GM20431 (cell line): ENCODE data around the gene TMC2.

Experiments
- in situ Hi-C: fragments of 300-500 bp; cut with MseI, MboI; formaldehyde crosslinking; loops from one replicate; pipeline ENCODE4 v1.15.0; 2020; ENCODE audit warnings: low sequenced_read_pairs; ENCODE audit not compliant: unreplicated experiment

TMC2 gene

DNA sequence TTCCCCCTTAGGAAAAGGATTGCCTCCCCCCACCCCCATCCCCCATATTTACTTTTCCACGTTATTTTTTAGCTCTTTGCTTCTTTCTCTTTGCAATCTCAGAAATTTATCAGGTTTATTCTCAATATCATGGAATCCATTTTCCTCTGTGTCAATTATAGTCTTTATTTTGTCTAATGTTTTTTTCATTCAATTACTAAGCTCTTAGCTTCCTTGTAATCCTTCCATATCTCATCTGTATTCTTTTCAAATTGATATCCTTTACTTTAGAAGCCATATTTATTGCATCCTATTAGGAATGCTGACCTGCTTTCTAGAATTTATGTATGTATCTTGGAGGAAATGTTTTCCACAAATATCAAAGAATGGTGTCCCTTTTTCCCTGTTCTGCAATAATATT, 39.3 kb downstream of the TMC2 start:
- in situ Hi-C loops = no loop called here

DNA sequence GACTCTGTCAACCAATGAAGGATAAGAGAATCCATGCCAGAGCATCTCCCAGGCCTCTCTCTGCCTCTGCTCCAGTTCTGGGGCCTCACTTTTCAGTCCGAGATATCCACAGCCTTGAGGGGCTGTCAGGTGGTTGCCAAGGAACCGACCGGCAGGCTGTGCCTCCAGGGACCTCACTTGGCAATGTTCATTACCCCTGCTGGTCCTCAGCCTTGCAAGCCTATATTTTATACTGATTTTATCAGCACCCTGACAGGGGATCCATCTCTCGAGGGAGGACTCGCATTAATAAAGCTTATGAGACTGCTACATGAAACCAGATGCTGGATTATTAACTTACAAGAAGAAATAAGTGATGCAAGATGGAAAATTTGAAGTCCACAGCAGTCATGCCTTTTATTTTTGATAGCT, 39.9 kb downstream of the TMC2 start:
- in situ Hi-C loops = no loop called here

DNA sequence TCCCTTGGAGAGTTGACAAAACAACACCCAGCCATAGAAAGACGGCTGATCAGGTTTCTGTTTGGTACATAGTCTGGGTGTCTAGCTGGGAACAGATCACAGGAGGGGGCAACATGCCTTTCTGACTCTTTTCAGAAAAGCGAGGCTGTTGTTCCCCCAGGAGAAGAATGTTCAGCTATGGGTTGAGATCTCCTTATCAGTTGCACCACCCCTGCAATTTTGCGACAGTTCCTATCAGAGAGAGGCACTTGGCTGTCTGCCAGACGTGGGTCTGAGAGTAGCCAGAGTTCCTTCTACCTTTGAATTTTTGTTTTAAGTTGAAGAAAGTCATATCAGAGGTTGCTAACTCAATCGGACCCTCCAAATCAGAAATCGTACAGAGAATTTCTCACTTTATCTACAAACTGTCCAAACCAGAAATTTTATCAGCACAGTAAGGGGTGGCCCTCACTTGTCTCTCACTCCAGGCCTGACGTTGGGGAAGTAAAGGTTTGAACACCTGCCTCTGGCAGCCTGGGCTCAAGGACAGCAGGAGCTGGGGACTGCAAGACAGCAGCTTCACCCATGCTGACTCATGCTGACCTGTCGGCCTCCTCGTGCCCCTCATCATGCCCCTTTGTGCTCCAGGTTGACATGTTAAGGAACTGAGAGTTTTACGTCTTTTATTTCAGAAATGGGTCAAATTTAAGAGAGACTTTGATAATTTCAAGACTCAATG, 42.3 kb downstream of the TMC2 start:
- in situ Hi-C loops = no loop called here

DNA sequence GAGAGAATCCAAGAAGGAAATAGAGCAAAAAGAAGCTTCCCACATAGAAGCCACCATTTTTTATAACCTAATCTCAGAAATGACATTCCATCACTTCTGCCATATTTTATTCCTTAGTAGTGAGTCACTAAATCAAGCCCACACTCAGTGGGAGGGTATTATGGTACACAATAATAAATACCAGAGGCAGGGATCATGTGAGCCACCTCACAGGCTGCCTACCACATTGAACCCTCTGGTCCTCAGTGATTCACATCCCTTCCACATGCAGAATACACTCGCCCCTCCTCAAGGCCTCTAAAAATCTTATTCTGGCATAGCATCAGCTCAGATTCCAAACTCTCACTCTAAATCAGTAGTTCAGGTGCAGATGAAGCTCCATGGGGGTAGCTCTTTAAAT, 49.4 kb downstream of the TMC2 start:
- in situ Hi-C loops = no loop called here

DNA sequence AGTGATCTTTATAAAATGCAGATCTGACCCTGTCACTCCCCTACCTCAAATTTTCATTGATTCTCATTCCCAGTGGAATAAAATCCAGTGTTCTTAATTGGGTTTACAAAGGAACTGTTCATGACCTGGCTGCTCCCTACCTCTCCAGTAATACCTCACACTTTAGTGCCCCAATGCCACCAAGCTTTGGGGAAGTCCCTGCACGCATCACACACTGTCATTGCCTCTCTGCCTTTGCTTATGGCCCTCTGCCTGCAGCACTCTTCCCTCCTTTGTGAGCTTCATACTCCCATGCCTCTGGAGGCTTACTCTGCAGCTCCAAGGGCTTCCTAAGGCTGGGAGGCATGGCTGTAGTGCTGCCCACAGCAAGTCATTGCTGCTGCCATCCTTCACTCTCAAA, 57.4 kb downstream of the TMC2 start:
- in situ Hi-C loops = no loop called here

DNA sequence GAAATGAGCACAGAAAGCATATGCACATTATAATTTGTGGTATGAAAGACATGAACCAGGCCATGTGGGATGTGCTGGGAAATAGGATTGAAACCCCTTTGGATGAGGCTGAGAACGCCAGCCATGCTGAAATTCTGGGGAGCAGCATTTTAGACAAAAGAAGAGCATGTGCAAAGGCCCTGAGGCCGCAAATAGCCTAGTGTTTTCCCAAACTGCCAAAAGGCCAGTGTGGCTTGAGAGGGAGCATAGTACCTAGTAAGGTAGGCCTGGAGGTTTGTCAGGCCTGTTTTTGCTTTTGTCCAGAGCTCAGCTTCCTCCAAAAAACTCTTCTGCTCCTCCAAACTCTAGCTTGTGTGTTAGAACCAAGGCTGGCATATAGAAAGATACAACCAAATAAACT, 58.7 kb downstream of the TMC2 start:
- in situ Hi-C loops = no loop called here

DNA sequence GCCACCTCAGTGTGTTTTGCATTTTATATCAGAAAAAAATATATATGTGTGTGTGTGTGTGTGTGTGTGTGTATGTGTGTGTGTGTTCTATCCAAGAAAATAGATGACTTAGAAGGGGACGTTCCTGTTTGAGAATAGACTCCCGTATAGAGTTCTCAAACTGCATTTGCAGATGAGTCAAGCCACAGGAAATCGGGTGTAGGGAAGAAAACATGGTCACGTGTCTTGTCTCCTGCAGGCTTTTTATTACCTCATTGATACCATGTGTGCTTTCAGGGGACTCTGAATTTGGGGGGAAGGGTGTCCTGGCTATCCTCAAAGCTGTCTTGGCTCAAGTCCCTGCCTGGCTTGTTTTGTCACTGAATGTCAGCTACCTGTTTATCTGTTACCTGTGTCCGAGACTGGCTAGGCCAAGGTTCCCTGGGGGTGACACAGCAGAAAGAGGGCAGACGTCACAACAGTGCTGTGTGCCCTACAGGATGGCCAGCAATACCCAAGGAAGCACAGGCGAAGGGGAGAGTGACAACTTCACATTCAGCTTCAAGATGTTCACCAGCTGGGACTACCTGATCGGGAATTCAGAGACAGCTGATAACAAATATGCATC, 60.4 kb downstream of the TMC2 start:
- in situ Hi-C loops = no loop called here

DNA sequence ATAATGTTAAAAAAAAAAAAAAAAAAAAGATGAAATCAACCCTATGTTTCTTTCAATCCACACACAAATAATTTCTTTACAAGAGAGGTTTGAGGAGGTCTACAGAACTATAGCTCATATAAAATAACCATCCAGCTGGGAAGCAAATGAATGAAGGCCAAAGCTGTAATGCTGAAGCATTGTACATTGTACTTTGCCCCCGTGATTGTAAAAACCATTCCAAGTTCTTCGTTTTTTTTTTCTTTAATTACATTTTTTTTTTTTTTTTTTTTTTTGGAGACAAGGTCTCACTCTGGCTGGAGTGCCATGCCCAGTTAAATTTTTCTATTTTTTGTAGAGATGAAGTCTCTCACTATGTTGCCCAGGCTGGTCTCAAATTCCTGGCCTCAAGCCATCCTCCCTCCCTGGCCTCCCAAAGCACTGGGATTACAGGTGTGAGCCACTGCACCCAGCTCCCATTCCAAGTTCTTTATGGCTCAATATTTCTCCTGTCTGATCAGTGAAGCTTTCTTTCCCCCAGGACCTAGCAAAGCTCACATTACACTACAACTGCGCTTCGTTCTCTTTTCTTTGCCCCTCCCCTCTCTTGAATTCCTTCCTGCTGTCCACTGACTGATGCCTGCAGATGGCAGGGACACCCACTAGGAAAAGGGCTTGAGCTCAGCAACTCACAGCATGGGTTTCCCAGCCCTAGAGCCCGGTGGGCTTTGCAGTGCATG, 63.1 kb downstream of the TMC2 start:
- in situ Hi-C loops = no loop called here

DNA sequence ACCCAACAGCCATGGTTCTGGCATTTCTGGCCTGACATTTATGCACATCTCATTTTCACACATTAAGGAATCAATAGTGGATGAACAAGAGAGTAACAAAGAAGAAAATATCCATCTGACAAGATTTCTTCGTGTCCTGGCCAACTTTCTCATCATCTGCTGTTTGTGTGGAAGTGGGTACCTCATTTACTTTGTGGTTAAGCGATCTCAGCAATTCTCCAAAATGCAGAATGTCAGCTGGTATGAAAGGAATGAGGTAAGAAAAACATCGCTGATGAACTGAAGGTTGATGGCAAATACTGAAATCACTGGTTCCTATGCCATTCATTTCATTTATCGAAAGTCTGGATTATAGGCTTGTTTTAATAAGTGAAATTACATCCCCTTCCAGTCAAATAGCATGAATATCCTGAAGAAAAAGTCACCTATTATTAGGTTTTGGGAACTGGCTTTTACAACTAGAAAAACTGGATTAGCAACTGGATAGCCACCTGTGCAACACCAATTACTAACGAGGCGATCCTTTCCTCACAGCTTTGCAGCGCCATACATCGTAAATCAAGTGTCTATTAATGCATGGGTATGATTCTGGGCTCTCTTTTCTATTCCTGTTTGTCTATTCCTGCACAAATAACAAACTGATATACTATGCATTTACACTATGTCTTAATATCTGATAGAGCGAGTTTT, 65.8 kb downstream of the TMC2 start:
- in situ Hi-C loops = no loop called here

DNA sequence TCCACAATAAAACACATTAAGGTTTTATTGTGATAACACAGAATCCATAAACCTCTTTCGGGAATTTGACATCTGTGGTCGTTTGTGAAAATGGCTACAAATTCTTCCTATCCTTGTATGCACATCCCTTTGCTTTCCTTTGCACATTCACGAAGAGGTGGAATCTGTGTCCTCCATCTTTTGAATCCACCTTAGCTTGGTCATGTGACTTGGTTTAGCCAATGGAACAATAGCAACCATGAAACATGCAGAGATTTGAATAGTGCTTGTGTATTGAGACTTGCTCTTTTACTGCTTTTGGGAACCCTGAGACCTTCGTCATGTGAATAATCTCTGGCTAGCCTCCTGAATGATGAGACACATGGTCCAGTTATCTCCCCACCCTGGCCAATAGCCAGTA, 66.4 kb downstream of the TMC2 start:
- in situ Hi-C loops = no loop called here

DNA sequence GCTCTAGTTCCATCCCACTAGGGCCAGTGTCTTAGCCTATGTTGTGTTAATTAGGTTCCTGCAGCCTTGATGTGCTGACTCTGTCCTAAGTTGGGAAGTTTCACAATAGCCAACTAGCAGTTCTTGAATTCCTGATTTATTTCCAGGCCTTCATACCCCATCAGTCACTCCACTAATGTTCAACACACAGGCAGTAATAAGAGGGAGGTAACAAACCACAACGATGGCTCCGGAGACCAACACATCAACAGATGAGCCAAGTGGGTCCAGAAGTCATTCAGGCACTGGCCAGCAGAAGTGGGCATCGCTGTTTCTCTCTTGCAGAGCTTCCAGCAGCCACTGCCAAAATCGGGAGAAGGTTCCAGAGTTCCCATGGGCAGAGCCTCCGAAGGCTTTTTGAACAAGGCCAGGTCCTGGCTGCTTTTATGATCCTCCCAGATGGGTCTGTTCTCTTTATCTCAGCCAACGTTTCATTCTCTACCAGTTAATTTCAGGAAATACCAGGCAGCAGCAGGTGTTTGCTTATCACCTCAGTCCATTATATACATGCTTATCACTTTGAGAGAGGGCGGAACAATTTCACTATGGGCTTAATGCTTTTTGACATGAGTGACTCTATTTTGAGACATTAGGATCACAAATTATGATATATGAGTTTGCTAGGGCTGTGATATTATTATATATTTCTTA, 67.6 kb downstream of the TMC2 start:
- in situ Hi-C loops = no loop called here

DNA sequence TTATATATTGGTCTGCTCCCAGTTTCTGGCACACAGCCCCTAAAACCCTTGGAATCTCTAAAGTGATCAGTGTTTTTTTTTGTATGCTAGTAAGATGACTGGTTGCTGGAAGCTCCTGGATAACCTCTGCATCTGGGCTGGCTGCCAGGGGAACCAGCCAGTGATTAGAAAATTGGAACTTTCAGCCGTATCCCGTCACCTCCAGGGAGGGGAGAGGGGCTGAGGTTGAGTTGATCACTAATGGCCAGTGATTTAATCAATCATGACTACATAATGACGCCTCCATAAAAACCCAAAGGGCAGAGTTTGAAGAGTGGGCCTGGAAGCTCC, 68.1 kb downstream of the TMC2 start:
- in situ Hi-C loops = no loop called here

DNA sequence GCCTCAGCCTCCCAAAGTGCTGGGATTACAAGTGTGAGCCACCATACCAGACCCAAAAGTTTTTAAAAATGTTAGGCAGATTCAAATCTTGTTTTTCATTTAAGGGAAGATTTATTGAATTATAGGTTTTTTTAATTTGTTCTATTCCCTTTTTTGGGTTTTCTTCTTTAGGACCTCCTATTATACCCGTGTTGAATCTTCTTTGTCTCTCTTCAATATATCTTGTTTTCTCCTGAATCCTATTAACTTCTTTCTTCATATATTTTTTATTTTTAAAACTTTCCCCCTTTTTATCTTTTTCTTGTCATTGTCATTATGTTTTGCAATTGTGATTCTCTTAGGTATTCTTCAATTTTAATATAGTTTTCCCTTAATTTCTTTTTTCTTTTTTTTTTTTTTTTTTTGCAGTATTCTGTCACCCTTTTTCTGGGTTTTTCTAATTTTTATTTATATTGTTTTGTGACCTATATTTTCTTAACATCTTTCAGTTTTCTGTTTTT, 70.2 kb downstream of the TMC2 start:
- in situ Hi-C loops = no loop called here

DNA sequence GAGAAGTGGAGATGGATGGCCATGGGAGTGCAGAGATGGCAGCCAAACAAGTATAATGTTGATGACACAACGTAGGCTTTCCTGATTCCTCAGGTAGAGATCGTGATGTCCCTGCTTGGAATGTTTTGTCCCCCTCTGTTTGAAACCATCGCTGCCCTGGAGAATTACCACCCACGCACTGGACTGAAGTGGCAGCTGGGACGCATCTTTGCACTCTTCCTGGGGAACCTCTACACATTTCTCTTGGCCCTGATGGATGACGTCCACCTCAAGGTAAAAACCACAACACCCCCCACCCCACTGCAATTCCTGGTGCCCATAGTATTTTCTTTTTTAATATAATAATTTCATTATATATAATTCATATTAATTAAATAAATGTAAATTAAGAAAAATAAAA, 74.0 kb downstream of the TMC2 start:
- in situ Hi-C loops = no loop called here

DNA sequence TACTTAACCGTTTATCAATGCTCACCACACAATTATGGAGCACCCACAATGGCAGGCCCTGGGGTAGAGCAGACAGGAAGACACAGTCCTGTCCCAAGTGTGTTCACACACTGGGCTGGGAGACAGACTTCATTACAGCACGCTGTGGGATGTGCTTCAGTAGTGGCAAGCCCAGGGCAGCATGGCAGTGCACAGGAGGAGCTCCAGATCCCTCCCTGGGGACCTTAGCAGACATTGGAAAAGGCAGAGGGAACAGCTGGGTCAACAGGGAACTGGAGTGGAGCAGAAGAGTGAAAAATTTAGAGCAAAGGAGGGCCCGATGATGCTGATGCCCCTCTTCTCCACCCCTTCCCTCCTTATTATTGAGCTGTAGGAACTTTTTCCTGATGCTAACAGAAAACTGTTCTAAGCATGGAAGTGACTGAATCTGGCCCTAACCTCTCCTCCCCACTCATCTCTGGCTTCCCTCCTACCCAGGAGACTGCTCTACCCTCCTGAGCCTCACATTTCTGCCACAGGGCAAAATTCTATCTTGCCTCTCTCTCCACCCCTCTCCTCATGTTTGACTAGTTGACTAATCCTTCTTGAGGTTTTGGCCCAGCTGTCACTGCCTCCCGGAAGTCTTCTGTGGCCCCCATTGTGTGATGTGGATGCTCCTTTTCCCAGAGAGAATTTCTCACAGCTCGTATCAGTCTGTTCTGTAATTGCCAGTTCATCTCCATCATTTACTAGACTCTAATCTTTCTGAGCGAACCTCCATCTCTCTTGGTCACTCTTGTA, 74.8 kb downstream of the TMC2 start:
- in situ Hi-C loops = no loop called here

DNA sequence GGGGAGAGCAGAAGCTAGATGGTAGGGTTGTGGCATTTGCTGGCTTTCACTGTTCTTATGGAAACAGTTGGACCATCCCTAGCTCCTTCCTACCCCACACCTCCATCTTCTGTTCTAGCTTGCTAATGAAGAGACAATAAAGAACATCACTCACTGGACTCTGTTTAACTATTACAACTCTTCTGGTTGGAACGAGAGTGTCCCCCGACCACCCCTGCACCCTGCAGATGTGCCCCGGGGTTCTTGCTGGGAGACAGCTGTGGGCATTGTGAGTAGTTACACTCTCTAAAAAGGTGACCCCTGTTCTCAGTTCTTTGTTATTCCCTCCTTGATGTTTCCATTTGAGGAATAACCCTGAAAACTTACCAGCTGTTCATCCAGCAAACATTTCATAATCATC, 75.7 kb downstream of the TMC2 start:
- in situ Hi-C loops = no loop called here

DNA sequence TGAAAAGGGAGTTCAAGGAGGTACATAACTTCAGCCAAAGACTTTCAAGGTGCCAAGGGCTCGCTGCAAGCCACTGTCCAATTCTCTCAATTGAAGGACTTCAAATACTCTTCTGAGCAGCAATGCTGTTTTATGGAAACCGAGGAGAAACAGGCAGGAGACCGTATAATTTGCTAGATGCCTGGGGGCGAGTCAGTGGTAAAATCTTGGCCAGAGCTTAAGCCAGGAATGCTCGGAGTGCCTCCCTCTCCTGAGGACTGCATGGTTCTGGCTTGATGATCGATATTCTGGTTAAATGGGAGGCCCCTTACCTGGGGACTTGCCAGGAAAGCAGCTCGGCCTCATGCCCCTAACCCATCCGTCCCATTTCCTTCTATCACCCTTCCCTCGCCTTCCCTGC, 80.3 kb downstream of the TMC2 start:
- in situ Hi-C loops = no loop called here

DNA sequence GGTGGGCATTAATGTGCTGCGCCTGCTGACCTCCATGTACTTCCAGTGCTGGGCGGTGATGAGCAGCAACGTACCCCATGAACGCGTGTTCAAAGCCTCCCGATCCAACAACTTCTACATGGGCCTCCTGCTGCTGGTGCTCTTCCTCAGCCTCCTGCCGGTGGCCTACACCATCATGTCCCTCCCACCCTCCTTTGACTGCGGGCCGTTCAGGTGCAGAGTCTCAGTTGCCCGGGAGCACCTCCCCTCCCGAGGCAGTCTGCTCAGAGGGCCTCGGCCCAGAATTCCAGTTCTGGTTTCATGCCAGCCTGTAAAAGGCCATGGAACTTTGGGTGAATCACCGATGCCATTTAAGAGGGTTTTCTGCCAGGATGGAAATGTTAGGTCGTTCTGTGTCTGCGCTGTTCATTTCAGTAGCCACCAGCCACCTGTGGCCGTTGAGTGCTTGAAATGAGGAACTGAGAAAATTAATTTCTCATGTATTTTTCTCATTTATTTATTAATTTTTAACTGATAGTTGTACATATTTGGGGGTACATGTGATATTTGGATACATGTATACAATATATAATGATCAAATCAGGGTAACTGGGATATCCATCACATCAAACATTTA, 80.8 kb downstream of the TMC2 start:
- in situ Hi-C loops = no loop called here

DNA sequence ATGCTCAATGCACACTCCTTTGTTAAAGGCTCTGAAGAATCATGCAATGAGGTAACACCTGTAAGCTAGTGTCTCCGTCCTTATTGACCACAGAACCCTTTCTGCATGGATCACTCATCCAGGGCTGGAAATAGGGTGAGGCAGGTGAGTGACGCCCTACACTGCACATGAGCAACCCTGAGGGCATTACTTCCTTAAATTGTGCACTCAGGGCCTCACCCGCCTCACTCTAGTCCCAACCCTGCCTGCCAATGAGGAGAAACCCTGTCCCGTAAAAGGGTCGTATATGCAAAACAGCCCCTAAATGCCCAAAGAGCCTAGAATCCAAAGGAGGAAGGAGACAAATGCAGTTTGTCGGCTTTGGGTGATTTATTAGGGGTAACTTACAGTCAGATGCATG, 82.4 kb downstream of the TMC2 start:
- in situ Hi-C loops = no loop called here
